Lower leg skin (tissue), 4 donors: ENCODE measurements around the gene CRYGD. TPM values are rescaled to one million over a fixed set of nuclear protein-coding genes. Genes with fewer than 3 reads are reported as not detected.
"Not testable (repeated sequence)": the region's sequence is repeated elsewhere in the genome, so short reads cannot be mapped to it uniquely, and the experiment has no call there.

Experiments
- DNase-seq, 2 donors: peaks; one replicate each; pipeline ENCODE4 v3.0.0-alpha.2; 2019; ENCODE audit warnings: low spot score in 2 of 2
- H3K4me3 ChIP-seq: fragments of 200-600 bp; sonication (generic); 2 replicates; pipeline ENCODE4 v1.5.1; 2017; ENCODE audit warnings: mild to moderate bottlenecking, low read depth; ENCODE audit not compliant: poor library complexity, severe bottlenecking
- POLR2A ChIP-seq, 2 donors: fragments of 450-650 bp; IDR thresholded peaks; one replicate each; pipeline ENCODE4 v1.6.1; 2016 to 2017; ENCODE audit warnings: antibody characterized with exemption in 2 of 2, mild to moderate bottlenecking in 1 of 2, moderate library complexity in 1 of 2
- WGBS, 2 donors: methylation state at CpG; one replicate each; pipeline ENCODE4 v1.1.5; 2018; 5-methylcytosine and 5-hydroxymethylcytosine counted together
- intact Hi-C: fragments of 100-400 bp; cut with DNase I; formaldehyde crosslinking; loops from one replicate; pipeline ENCODE4 v1.15.0; 2023; ENCODE audit warnings: low total_unique reads
- total RNA-seq, 4 donors: library from RNA; depleted of rRNA; stranded (reverse); fragments of >200 nt; gene quantifications; one replicate each; pipeline ENCODE4 v1.1.0, GENCODE V29; 2016
- TF ChIP-seq, protein P1 (sequence below), 3 donors: fragments of 450-650 bp; IDR thresholded peaks; one replicate each; pipeline ENCODE4 v1.5.1; 2016; ENCODE audit warnings: antibody characterized with exemption in 3 of 3, mild to moderate bottlenecking in 3 of 3, moderate library complexity in 2 of 3

The CRYGD gene
- total RNA-seq, 4 donors from 2014 or later: not detected

- 94 to 97% methylated on average over 4 of the region's 4 CpGs for WGBS, 2 donors
- intact Hi-C loops: no loop called here
- DNase-seq: no peak
- H3K4me3 ChIP-seq: no peak overlapping the region
- TF ChIP-seq, protein P1, sequence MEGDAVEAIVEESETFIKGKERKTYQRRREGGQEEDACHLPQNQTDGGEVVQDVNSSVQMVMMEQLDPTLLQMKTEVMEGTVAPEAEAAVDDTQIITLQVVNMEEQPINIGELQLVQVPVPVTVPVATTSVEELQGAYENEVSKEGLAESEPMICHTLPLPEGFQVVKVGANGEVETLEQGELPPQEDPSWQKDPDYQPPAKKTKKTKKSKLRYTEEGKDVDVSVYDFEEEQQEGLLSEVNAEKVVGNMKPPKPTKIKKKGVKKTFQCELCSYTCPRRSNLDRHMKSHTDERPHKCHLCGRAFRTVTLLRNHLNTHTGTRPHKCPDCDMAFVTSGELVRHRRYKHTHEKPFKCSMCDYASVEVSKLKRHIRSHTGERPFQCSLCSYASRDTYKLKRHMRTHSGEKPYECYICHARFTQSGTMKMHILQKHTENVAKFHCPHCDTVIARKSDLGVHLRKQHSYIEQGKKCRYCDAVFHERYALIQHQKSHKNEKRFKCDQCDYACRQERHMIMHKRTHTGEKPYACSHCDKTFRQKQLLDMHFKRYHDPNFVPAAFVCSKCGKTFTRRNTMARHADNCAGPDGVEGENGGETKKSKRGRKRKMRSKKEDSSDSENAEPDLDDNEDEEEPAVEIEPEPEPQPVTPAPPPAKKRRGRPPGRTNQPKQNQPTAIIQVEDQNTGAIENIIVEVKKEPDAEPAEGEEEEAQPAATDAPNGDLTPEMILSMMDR (IDR thresholded peaks at IDR 0.05): no peak
- TF ChIP-seq POLR2A (IDR thresholded peaks at IDR 0.05): no peak
Measured at GRCh38 chr2:208127090-208127489, 2.8 kb upstream of the CRYGD start.

DNA sequence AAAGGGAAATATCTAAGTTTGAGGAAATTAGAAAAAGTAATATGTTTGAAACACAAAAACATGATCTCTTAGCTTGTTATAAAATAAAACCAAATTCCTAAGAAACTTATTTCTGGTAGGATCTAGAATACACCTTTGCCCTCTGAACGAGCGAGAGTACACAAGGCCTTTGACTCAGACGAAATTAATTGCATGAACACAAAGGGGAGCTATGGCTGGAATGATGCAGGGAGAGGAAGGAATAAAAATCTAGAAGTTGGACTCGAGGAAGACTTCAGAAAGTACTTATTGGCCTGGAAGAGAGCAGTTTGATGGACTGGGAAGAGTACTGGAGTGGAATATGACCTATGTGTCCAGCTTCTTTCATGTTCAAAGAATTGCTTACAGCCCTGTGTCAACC is 927 bp upstream of the CRYGD start:
- intact Hi-C loops: no loop called here
- no peak for TF ChIP-seq POLR2A (IDR thresholded peaks at IDR 0.05)
- TF ChIP-seq, protein P1 (IDR thresholded peaks at IDR 0.05): no peak
- WGBS, 2 donors: 84 to 90% methylated on average over 4 of the region's 4 CpGs
- H3K4me3 ChIP-seq: no peak overlapping the region
- DNase-seq: no peak

- TF ChIP-seq, protein P1 (IDR thresholded peaks at IDR 0.05): no peak
- TF ChIP-seq POLR2A (IDR thresholded peaks at IDR 0.05): no peak
- 90 to 93% methylated on average over 1 of the region's 1 CpG for WGBS, 2 donors
- H3K4me3 ChIP-seq: no peak overlapping the region
- intact Hi-C loops: no loop called here
- no peak for DNase-seq
Measured at GRCh38 chr2:208122248-208122647, 2.1 kb downstream of the CRYGD start.

GRCh38 chr2:208118918-208119317 is 5.4 kb downstream of the CRYGD start:
- no peak for DNase-seq
- intact Hi-C loops: no loop called here
- no peak for TF ChIP-seq POLR2A (IDR thresholded peaks at IDR 0.05)
- TF ChIP-seq, protein P1 (IDR thresholded peaks at IDR 0.05): no peak
- WGBS, 2 donors: 92 to 95% methylated on average over 3 of the region's 3 CpGs
- no peak overlapping the region for H3K4me3 ChIP-seq

DNA sequence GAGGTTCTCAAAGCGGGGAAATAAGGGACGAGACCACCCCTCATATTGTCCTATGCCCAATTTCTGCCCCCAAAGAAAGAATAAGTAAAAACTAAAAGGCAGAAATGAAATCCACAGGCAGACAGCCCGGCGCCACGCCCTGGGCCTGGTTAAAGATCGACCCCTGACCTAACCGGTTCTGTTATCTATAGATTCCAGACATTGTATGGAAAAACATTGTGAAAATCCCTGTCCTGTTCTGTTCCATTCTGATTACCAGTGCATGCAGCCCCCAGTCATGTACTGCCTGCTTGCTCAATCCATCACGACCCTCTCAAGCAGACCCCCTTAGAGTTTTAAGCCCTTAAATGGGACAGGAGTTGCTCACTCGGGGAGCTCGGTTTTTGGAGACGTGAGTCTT is 6.9 kb downstream of the CRYGD start:
- intact Hi-C loops, DNase-seq, H3K4me3 ChIP-seq: not testable (repeated sequence)
- WGBS, 2 donors: 92 to 93% methylated on average over 11 of the region's 11 CpGs

GRCh38 chr2:208112969-208113368 is 11.4 kb downstream of the CRYGD start:
- no peak overlapping the region for H3K4me3 ChIP-seq
- no peak for DNase-seq
- intact Hi-C loops: no loop called here
- 42 to 55% methylated on average over 7 of the region's 7 CpGs for WGBS, 2 donors
- TF ChIP-seq, protein P1 (IDR thresholded peaks at IDR 0.05): no peak
- no peak for TF ChIP-seq POLR2A (IDR thresholded peaks at IDR 0.05)

- intact Hi-C loops, H3K4me3 ChIP-seq, DNase-seq: not testable (repeated sequence)
- WGBS, 2 donors: 33 to 43% methylated on average over 6 to 29 of the region's 36 CpGs
Measured at GRCh38 chr2:208112273-208112745, 12.0 kb downstream of the CRYGD start.
